ENCODE results near the gene NOA1. TPM values are rescaled to one million over a fixed set of nuclear protein-coding genes. Genes with fewer than 3 reads are reported as not detected.

Gene NOA1
- total and polyA plus RNA-seq, 2 experiments from 2014 or later: 10.1 to 18.2 TPM

DNA sequence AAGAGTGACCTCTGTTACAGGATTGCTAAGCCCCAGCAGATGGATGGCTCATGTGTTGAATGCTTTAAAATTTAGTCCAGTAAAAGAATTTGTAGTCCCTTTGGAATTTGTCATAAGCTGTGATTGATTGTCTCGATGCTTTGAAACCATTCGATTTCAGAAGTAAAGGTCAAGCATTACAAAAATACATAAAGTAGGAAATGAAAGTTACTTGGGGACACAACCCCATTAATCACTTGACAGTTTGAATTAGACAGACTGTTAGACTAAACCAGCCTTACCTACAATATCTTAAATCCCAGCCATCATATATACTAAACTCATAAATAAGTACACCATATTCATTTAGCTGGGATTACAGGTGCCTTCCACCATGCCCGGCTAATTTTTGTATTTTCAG is 63.1 kb downstream of the NOA1 start:
- no peak for DNase-seq (ENCODE audit: low spot score)

More for the DNA sequence above, 63.1 kb downstream of the NOA1 start:
- Histone ChIP-seq H4K20me1 (ENCODE audit: insufficient read depth, poor library complexity, severe bottlenecking) (peaks cover 92% of the 10 kb centered on the region), H3K36me3 (replicated peaks; ENCODE audit: insufficient read depth, low read depth) (no peaks in the 10 kb centered on the region), H3K4me2 (no peak overlapping the region), H3K27ac (no peak overlapping the region), H3K79me2 (peaks cover 99% of the 10 kb centered on the region), H3K9me2 (replicated peaks; ENCODE audit: insufficient read depth) (no peaks in the 10 kb centered on the region), H3K4me3 (no peak overlapping the region), H3K4me1 (ENCODE audit: insufficient read depth) (peaks cover 29% of the 10 kb centered on the region), H2AFZ (no peak overlapping the region), H3K27me3 (no peaks in the 10 kb centered on the region), H3K9me3 (ENCODE audit: low read depth) (no peaks in the 10 kb centered on the region)
- TF ChIP-seq EZH2 (IDR thresholded peaks at IDR 0.05; ENCODE audit: borderline replicate concordance) (no peak), EZH2phosphoT487 (IDR thresholded peaks at IDR 0.05; ENCODE audit: low read depth, severe bottlenecking, unreplicated experiment) (no peak), CTCF (IDR thresholded peaks at IDR 0.05; ENCODE audit: poor library complexity) (no peak)
- 89% methylated on average over 3 of the region's 3 CpGs for WGBS (ENCODE audit: low lambda C conversion rate, missing lambda C conversion rate)

Small RNA genes lying within 50 kb of the gene (small RNA-seq; reads per million reads assigned to genes)
- not detected for gene RNU6-998P

Other genes starting within 250 kb of the NOA1 start
- gene SPINK2, start 155.9 kb downstream of the NOA1 start, total RNA-seq: not detected in 2 replicates
- 0.77 TPM in 1 of 2 replicates, not detected in the other for gene SPINK2, start 155.9 kb downstream of the NOA1 start, polyA plus RNA-seq
- gene REST, start 69.7 kb downstream of the NOA1 start, total RNA-seq: 47.5 and 50.5 TPM in 2 replicates
- 62.7 and 64.0 TPM in 2 replicates for gene REST, start 69.7 kb downstream of the NOA1 start, polyA plus RNA-seq
- 110 and 119 TPM in 2 replicates for gene POLR2B, start 1.3 kb upstream of the NOA1 start, total RNA-seq
- gene POLR2B, start 1.3 kb upstream of the NOA1 start, polyA plus RNA-seq: 43.1 and 52.4 TPM in 2 replicates
- 73.4 and 74.0 TPM in 2 replicates for gene IGFBP7, start 132.8 kb upstream of the NOA1 start, total RNA-seq
- 122 and 129 TPM in 2 replicates for gene IGFBP7, start 132.8 kb upstream of the NOA1 start, polyA plus RNA-seq

All from hepatocyte (in vitro differentiated cells).